Measurements from ENCODE around the gene MESD.
A peak's percentile ranks its signal among the peaks of the same experiment; 100 is the strongest.

The MESD gene

GRCh38 chr15:81024265-81024872, 34.8 kb upstream of the MESD start:
- Mint-ChIP-seq H3K27ac (peak overlapping the region; percentile 99), H3K4me3 (peak overlapping the region; percentile 37), H3K9me3 (no peaks in the 10 kb centered on the region), H3K27me3 (no peaks in the 10 kb centered on the region), H3K36me3 (ENCODE audit: low read depth) (no peaks in the 10 kb centered on the region), H3K4me1 (ENCODE audit: low read depth) (peaks cover 42% of the 10 kb centered on the region)
- DNase-seq: no peak

- peaks cover 42% of the 10 kb centered on the region for H3K4me1 Mint-ChIP-seq (ENCODE audit: low read depth)
Measured at GRCh38 chr15:81023483-81024264, 34.1 kb upstream of the MESD start.

GRCh38 chr15:81021321-81021720, 31.7 kb upstream of the MESD start:
- no peaks in the 10 kb centered on the region for H3K36me3 Mint-ChIP-seq (ENCODE audit: low read depth)
- H3K9me3 Mint-ChIP-seq: no peaks in the 10 kb centered on the region
- no peaks in the 10 kb centered on the region for H3K27me3 Mint-ChIP-seq
- DNase-seq: no peak
- H3K4me1 Mint-ChIP-seq (ENCODE audit: low read depth): peaks cover 39% of the 10 kb centered on the region
- no peak overlapping the region for H3K27ac Mint-ChIP-seq
- H3K4me3 Mint-ChIP-seq: no peak overlapping the region

More at GRCh38 chr15:81023483-81024264, 34.1 kb upstream of the MESD start:
- H3K27ac Mint-ChIP-seq: peak overlapping the region; percentile 99
- DNase-seq: peak; percentile 59
- H3K27me3 Mint-ChIP-seq: no peaks in the 10 kb centered on the region
- H3K4me3 Mint-ChIP-seq: peak overlapping the region; percentile 53
- H3K9me3 Mint-ChIP-seq: no peaks in the 10 kb centered on the region
- H3K36me3 Mint-ChIP-seq (ENCODE audit: low read depth): no peaks in the 10 kb centered on the region

- no peak for DNase-seq
- Mint-ChIP-seq H3K27ac (no peak overlapping the region), H3K4me1 (ENCODE audit: low read depth) (peaks cover 18% of the 10 kb centered on the region), H3K27me3 (no peaks in the 10 kb centered on the region), H3K4me3 (no peak overlapping the region), H3K36me3 (ENCODE audit: low read depth) (no peaks in the 10 kb centered on the region), H3K9me3 (no peaks in the 10 kb centered on the region)
Measured at GRCh38 chr15:81018197-81018596, 28.6 kb upstream of the MESD start.

- no peaks in the 10 kb centered on the region for H3K9me3 Mint-ChIP-seq
- no peak overlapping the region for H3K4me3 Mint-ChIP-seq
- H3K4me1 Mint-ChIP-seq (ENCODE audit: low read depth): peaks cover 16% of the 10 kb centered on the region
- H3K27me3 Mint-ChIP-seq: no peaks in the 10 kb centered on the region
- DNase-seq: no peak
- H3K27ac Mint-ChIP-seq: no peak overlapping the region
- H3K36me3 Mint-ChIP-seq (ENCODE audit: low read depth): no peaks in the 10 kb centered on the region
Measured at GRCh38 chr15:81016489-81017068, 27.0 kb upstream of the MESD start.

- peaks cover 21% of the 10 kb centered on the region for H3K4me1 Mint-ChIP-seq (ENCODE audit: low read depth)
- no peaks in the 10 kb centered on the region for H3K27me3 Mint-ChIP-seq
- no peak overlapping the region for H3K27ac Mint-ChIP-seq
- no peak overlapping the region for H3K4me3 Mint-ChIP-seq
- DNase-seq: no peak
- H3K36me3 Mint-ChIP-seq (ENCODE audit: low read depth): no peaks in the 10 kb centered on the region
- no peaks in the 10 kb centered on the region for H3K9me3 Mint-ChIP-seq
Measured at GRCh38 chr15:81015621-81016488, 26.2 kb upstream of the MESD start.

GRCh38 chr15:81014446-81015093, 25.0 kb upstream of the MESD start:
- Mint-ChIP-seq H3K4me3 (no peak overlapping the region), H3K36me3 (ENCODE audit: low read depth) (no peaks in the 10 kb centered on the region), H3K9me3 (no peaks in the 10 kb centered on the region), H3K27me3 (no peaks in the 10 kb centered on the region), H3K27ac (no peak overlapping the region), H3K4me1 (ENCODE audit: low read depth) (peaks cover 27% of the 10 kb centered on the region)
- DNase-seq: no peak

- H3K27ac Mint-ChIP-seq: no peak overlapping the region
Measured at GRCh38 chr15:81013396-81013929, 23.8 kb upstream of the MESD start.

GRCh38 chr15:81012588-81012987, 23.0 kb upstream of the MESD start:
- peaks cover 45% of the 10 kb centered on the region for H3K4me1 Mint-ChIP-seq (ENCODE audit: low read depth)
- H3K9me3 Mint-ChIP-seq: no peaks in the 10 kb centered on the region
- no peaks in the 10 kb centered on the region for H3K36me3 Mint-ChIP-seq (ENCODE audit: low read depth)
- no peaks in the 10 kb centered on the region for H3K27me3 Mint-ChIP-seq
- no peak for DNase-seq
- H3K27ac Mint-ChIP-seq: no peak overlapping the region
- H3K4me3 Mint-ChIP-seq: no peak overlapping the region

More at GRCh38 chr15:81013396-81013929, 23.8 kb upstream of the MESD start:
- H3K4me1 Mint-ChIP-seq (ENCODE audit: low read depth): peaks cover 36% of the 10 kb centered on the region
- no peaks in the 10 kb centered on the region for H3K9me3 Mint-ChIP-seq
- no peaks in the 10 kb centered on the region for H3K36me3 Mint-ChIP-seq (ENCODE audit: low read depth)
- no peaks in the 10 kb centered on the region for H3K27me3 Mint-ChIP-seq
- H3K4me3 Mint-ChIP-seq: no peak overlapping the region
- DNase-seq: no peak

- no peak for DNase-seq
- Mint-ChIP-seq H3K4me1 (ENCODE audit: low read depth) (peaks cover 49% of the 10 kb centered on the region), H3K9me3 (no peaks in the 10 kb centered on the region), H3K27me3 (no peaks in the 10 kb centered on the region), H3K27ac (no peak overlapping the region), H3K4me3 (no peak overlapping the region), H3K36me3 (ENCODE audit: low read depth) (peaks cover 6% of the 10 kb centered on the region)
Measured at GRCh38 chr15:81011593-81011992, 22.0 kb upstream of the MESD start.

- no peak for DNase-seq
- Mint-ChIP-seq H3K27ac (no peak overlapping the region), H3K27me3 (no peaks in the 10 kb centered on the region), H3K4me3 (no peak overlapping the region), H3K36me3 (ENCODE audit: low read depth) (peaks cover 19% of the 10 kb centered on the region), H3K9me3 (no peaks in the 10 kb centered on the region), H3K4me1 (ENCODE audit: low read depth) (peaks cover 59% of the 10 kb centered on the region)
Measured at GRCh38 chr15:81010086-81010485, 20.5 kb upstream of the MESD start.

- no peak overlapping the region for H3K27ac Mint-ChIP-seq
- H3K36me3 Mint-ChIP-seq (ENCODE audit: low read depth): peaks cover 37% of the 10 kb centered on the region
- H3K4me1 Mint-ChIP-seq (ENCODE audit: low read depth): peaks cover 72% of the 10 kb centered on the region
Measured at GRCh38 chr15:81008312-81008711, 18.7 kb upstream of the MESD start.

GRCh38 chr15:81007428-81008064, 17.9 kb upstream of the MESD start:
- DNase-seq: no peak
- Mint-ChIP-seq H3K4me3 (no peak overlapping the region), H3K4me1 (ENCODE audit: low read depth) (peaks cover 76% of the 10 kb centered on the region), H3K9me3 (no peaks in the 10 kb centered on the region), H3K27ac (peak overlapping the region; percentile 26), H3K27me3 (no peaks in the 10 kb centered on the region), H3K36me3 (ENCODE audit: low read depth) (peaks cover 40% of the 10 kb centered on the region)

More at GRCh38 chr15:81008312-81008711, 18.7 kb upstream of the MESD start:
- Mint-ChIP-seq H3K9me3 (no peaks in the 10 kb centered on the region), H3K27me3 (no peaks in the 10 kb centered on the region), H3K4me3 (no peak overlapping the region)
- no peak for DNase-seq
